NCI-H446 treated with DMSO at 0.1 percent for 48 hours (cell line): ENCODE results near the gene SAP25.
"Not testable (repeated sequence)": the region's sequence is repeated elsewhere in the genome, so short reads cannot be mapped to it uniquely, and the experiment has no call there.

ENCODE experiments used
- DNase-seq: peaks from one replicate; lab custom pipeline; 2025; lab: John Stamatoyannopoulos, UW

Gene SAP25

DNA sequence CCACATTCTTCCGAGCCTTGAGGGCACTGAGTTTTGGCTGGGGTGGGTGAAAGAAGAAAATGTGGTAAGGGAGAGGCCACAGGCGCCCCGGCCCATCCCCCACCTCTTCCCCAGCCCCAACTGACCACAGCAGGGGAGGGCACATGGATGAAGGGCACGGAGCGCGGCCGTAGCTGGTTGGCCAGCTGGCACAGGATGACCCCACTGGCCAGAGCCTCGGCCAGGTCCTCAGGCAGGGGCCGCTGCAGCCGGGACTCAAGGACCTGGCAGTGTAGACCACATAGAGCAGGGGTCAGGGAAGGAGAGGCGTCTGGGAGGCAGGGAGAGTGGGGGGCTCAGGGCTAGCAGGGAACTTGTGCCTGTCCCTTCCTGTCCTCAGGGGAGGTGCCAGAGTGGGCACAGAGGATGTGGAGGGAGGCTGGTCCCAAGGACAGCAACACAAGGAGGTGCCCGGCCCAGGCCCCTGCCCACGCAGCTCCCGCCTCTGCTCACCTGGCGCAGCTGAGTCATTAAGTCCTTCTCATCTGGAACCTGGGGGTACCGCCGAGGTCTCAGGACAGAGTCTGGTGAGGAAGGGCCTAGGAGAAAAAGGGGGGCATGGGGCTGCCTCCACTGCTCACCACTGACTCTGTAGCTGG is 2.2 kb upstream of the SAP25 start:
- DNase-seq: no peak

DNA sequence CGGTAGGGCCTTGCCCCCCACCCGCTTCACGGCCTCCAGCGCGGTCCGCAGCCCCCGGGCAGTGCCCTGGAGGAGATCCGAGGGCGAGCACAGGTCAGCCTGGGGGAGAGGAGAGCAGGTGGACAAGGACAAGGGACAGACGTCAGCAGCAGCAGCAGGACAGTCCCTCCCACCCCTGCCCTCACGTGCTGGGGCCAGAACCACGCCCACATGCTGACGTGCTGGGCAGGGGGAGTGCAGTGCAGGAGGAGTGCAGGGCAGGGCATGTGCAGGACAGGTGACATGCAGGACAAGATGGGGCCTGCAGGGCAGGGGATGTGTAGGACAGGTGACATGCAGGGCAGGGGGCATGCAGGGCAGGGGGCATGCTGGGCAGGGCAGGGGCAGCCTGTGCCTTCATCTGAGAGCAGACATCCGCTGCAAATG is 1.5 kb upstream of the SAP25 start:
- no peak for DNase-seq

DNA sequence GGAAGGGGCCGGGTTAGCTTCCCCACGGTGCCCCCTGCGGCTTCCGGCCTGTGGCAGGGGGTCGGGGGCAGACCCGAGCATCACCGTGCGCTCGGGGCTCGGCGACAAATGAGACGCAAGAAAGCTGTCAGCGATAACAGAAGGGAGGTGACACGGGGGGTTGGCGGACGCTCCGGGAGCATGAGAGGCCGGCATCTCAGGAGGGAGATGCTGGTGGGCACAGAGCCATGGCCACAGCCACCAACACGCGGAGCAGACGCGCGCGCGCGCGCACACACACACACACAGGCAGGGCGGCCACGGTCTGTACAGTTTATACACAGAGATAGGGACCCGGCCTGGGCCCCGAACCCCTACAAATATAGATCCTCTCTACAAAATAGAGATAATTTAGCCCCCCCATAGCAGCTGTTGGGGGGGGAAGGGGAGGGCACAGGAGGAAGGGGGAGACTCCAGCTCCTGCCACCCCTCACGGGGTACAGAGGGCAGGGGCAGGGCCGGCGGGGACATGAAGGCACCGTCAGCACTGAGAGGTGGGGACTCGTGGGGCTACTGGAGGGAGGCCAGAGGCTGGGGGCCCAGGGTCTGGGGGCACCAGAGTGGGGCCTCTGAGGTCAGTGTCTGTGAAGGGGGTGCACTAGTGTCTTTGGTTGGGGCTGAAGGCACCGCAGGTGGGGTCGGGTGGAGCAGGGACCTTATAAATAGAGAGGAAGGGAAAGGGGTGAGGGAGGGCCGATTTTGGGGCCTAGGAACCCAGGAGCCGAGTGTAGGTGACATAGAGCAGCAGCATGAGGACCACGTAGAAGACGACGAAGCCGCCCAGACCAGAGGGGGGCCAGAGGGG is 884 bp upstream of the SAP25 start:
- DNase-seq: no peak

DNA sequence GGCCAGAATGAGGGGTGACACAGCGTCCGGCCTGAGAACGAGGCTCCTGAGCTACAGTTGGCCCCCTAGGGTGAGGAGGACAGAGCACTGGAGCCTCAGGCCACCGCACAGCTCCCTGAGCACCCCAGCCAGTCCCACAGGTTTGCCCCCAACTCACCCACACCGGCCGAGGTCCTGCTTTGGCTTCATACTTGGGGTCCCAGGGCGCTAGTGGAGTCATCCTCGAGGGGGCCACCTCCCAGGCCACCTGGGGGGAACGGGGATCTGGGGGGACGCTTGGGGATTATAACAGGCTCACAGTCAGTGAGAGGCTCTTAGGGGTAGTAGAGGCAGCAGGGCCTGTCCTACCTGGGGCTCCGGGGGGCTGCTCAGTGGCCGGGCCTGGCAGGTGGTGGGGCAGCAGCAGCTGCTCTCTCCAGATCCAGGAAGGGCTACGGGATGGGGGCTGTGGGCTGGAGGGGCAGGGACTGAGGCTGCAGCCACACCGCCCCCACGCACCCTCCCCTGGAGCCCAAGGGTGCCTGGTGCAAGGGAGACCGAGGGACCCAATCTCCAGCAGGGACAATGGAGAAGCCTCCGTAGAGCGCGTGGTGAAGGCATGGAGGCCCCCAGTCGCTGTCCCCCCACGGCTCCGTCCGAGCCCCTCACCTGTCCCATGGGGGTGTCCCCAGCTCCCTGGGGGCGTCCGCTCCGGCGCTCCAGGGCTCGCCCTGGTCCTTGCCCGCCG is 588 bp downstream of the SAP25 start:
- DNase-seq: no peak

DNA sequence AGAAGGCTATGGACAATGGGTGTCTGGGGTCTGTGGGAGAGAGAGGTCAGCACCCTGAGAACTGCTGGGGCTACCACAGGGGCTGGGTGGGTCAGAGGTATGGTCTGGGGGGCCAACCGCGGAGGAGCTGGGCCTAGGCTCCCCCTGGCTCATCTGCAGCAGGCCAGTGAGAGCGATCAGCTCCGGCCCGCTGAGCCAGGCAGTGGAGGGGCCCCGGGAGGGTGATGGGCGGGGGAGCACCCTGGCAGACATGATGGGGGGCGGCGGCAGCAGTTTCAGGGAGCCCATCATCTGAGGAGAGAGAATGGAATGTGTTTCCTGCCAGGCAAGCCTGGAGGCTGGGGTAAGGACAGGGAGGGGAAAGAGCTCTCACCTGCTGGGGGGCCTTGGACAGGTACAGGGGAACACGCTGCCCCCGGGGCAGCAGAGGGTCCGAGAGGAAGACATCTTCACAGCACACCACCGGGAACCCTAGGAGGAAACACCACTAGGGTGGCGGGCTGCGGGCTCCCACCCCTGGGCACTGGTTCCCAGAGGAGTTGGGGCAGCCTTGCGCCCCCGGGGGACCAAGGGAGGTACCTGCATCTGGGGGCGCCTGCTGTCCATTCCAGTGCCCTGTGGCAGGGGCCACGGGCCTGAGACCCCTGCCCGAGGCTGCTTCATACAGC is 1.3 kb downstream of the SAP25 start:
- DNase-seq: no peak

DNA sequence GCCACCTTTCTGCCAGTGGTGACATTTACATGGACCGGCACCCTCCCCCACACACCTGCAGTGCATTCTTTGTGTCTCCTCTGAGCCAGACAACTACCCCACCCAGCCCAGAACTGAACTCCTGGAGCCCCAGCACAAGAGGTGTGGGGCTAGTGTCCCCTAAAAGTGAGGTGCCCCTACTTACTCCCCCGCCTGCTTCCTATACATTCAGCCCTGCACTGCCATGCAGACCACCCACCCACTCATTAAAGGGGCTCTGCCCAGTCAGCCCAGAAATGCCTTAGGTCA is 1.9 kb downstream of the SAP25 start:
- no peak for DNase-seq

DNA sequence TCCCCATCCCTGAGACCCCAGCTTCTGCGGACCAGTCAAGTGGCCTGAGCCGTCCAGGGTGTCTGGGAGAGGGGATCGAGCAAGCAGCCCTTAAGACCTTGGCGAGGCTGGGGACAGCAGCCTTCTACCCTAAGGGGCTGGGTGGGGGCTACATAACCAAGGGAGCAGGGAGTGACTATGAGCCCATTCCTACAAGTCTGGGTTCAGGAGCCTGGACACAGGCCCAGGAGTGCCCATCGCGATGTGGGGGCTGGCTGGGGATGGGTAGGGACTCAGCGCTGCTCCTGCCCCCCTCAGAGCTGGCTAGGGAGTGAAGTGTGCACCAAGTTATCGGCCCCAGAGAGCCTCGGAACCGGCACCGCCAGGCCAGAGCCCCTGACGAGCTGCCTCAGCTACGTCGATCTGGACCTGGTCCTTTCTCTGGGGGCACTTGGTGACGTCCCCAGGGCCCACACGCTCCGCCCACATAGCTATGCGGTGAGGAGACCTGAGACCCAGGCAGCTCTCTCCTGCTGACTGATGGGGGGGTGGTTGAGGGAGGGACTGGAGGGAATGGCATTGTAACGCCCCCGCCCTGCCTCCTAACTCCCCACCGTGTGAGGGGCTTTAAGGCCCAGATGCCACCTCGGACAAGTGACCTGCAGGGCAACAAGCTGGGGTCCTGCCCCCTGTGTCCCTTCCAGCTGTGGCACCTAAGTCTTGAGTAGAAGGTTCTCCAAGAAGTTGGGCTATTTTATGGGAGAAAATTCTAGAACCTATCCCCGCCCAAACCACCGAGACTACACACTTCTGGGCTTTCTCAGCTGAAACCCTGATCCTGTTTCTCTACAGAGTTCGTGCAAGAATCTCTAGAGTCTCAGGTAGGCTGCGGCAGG is 2.5 kb downstream of the SAP25 start:
- no peak for DNase-seq

DNA sequence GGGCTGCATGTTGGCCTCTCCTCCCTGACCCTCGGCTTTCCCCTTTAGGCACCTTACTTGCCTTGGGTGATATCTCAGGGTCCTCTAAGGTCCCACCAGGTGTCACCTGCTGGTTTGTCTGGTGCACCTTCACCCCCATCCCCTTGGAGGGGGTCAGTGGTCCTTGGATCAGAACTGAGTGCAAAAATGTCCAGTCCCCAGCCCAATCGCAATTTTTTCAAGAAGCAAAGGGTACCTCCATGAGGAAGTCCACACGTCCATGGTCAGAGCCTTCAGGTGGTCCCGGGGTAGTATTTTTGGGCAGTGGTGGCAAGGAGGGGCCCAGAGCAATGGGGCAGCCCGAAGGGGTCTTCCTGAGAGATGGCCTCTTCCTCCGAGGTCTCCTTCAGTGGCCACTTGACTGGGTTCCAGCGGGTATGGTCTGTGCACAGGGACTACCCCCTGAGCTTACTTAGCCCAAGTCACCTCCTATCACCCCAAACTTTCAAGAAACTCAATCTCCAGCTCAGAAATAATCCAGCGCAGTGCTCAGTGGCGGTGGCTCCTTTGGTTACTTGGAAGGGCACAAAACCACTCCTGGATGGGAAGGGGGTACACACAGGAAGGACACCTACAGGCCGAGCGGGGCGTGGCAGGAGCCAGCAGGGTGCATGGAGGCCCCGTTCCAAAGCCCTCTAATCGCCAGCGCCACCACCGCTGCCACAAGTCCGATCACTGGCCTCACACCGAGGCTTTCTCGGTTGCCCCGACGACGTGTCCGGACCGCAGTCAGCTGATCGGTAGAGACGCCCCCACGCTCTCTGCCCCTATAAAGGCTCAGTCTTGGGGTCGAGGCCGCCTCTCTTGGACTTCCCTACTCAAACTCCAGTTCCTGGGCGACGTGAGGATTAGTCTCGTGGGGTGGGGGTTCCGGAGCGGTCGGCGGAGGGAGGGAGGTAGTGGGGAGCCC is 4.5 kb downstream of the SAP25 start:
- no peak for DNase-seq

DNA sequence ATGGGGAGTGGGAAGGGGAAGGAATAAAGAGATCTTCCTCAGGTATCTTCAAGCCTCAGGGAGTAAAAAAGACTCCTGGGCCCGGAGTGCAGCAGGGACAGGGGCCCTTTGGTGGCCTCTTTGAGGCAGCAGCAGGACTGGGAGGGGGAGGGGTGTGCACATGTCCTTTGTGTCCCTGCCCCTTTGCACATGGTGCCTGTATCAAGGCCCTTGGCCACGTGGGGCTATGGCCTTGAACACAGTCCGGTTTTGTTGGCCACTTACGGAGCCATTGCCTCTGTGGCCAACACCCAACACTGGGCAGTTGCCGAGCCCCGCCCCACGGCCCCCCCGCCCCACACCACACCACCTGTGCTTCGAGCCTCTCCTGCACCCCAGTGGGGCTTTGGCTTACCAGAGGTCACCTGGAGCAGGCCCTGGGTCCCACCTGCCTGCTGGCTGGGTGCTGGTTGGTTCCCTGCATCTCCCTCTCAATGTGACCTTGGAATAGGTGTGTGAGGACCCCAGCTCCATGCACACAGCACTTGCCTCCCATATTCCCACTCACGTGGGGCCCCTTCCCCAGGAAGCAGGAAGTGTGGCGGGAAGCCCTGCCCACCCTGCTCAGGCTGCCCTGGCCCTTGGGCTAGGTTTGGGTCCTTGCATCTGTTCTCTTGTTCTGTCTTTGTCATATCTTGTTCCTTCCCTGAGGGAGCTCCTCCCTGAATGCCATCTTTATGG is 5.4 kb downstream of the SAP25 start:
- no peak for DNase-seq

DNA sequence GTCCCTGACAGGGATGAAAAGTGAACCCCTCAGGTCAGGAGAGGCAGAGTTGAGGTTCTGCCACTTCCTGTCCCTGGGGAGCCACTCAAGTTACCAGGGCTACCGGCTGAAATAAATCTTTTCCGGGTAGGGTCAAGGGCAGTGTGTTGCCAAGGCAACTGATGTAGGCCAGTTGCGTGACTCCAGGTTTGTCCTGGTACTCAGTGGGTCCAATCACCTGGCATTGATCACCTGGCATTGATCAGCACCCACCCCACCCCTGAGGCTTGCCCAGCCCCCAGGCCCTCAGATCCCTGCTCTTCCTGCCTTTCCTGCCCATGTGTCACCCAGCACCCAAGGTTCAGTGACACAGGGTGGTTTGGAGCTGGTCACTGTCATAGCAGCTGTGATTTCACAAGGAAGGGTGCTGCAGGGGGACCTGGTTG is 5.9 kb downstream of the SAP25 start:
- no peak for DNase-seq

DNA sequence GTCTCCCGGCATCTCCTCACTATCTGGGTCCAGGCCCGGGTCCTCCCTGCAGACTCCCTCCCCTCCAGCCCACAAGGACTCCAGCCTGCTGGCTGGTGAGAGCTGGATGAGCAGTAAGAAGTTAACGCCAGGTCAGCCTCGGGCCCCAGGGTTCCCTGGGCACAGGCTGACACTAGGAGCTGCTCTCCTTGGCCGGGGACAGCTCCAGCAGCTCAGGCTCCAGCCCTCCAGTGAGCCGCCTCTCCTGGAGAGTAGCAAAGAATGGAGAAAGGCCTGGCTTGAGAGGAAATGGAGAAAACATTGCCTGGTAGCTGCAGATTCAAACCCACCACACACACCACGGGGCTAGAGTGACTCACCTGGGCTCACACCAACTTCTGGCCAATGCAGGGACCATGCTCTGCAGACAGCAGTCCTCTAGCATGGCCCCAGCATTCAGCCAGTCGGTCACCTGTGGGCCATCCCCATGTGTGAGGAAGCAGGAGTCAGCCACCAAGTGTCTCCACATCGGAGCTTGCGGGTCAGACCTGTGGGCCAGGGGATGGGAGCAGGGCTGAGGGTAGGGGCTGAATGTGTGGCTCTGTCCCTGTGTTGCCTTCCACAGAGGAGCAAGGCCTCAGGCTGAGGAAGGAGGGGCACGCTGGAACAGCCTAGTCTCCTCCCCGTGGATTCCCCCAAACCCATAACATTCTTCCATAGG is 6.5 kb downstream of the SAP25 start:
- DNase-seq: no peak

DNA sequence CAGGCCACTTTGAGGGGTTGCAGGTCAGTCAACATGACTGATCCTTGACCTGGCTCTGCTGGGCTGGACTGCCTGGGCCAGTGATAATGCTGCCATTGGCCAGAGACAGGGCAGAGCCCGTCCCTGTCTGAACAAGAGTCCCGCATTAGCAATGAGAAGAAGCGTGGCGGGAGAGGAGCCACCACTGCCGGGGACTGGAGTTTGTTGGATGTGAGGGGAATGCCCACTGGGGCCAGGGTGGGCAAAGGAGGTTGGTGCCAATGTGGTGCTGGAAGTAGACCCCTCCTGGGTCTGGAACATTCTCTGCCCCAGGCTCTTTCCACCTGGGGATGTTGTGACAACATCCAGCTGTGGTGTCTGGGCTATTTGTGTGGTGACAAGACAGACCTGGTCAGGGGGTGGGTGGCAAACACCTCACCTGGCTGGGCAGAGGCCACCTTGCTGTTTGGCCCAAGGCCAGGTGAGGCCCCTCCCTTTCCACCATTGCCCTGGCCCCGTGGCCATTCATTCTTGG is 7.6 kb downstream of the SAP25 start:
- DNase-seq: no peak

DNA sequence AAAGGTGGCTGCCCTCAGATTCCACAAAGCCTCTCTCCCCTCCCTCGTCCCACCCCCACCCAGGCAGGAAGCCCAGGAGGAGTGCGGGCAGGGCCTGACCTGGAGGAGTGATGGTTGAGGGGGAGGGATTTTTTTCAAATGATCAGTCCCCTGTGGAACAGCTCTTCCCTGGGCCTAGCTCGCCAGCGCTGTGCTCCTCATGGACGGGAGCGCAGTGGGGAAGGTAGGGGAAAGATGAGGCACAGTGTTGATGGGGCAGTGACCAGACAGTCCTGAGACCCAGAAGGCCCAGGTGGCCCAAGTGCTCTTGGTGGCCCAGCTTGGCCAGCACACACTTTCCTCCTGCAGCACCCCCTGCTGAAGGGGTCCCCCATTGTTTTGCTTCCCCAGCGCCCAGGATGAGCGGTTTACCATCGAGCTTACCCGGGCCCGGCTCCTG is 8.5 kb downstream of the SAP25 start:
- DNase-seq: no peak

DNA sequence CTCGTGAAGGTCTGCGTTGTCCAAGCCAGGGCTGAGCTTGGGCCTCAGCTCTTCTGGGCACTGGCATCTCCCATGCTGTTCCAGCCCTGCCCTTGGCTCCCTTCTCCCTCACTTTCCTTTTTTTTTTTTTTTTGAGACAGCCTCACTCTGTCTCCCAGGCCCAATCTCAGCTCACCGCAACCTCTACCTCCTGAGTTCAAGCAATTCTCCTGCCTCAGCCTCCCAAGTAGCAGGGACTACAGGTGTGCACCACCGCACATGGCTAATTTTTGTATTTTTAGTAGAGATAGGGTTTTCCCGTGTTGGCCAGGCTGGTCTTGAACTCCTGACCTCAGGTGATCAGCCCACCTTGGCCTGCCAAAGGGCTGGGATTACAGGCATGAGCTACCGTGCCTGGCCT is 9.3 kb downstream of the SAP25 start:
- not testable (repeated sequence) for DNase-seq

DNA sequence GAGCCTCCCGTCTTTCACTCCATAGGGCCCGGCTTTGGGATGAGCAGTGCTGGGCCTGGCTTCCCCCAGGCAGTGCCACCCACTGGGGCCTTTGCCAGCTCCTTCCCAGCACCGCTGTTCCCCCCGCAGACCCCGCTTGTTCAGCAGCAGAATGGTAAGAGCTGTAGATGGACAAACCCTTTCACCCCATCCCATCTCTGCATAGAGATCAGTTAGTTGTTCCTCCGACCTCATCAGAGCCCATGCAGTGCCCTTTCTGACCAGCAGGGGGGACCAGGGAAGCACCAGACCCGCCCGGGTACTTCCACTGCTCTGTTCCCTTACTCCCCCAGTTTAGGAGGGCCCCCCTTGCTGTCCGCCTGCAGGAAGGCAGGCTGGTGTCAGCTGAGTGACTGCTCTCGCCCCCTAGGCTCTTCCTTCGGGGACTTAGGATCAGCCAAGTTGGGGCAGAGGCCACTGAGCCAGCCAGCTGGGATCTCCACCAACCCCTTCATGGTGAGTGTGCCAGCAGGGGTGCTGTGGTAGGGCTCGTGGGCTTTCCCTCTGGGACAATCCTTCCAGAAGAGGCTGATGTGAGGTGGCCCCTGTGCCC is 9.8 kb downstream of the SAP25 start:
- DNase-seq: no peak

DNA sequence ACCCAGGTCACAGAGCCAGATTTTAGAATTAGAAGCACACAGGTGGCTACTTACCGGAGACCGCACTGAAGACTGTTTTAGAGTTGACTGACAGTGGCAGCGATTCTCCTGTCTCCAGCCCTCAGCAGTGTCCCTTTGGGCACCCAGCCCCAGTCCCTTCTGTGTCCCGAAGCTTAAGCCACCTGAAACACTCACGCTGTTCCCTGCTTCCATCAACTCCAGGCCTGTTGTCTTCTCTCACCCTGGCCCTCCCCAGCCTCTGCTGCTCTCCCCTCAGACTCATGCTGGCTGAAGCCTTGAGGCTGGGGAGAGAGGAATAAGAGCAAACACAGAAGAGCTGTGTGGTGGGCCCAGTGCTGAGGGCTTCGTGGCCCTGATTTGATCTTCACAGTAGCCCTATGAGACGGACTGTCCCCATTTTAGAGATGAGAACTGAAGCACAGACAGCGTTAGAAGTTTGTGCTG is 10.6 kb downstream of the SAP25 start:
- no peak for DNase-seq

DNA sequence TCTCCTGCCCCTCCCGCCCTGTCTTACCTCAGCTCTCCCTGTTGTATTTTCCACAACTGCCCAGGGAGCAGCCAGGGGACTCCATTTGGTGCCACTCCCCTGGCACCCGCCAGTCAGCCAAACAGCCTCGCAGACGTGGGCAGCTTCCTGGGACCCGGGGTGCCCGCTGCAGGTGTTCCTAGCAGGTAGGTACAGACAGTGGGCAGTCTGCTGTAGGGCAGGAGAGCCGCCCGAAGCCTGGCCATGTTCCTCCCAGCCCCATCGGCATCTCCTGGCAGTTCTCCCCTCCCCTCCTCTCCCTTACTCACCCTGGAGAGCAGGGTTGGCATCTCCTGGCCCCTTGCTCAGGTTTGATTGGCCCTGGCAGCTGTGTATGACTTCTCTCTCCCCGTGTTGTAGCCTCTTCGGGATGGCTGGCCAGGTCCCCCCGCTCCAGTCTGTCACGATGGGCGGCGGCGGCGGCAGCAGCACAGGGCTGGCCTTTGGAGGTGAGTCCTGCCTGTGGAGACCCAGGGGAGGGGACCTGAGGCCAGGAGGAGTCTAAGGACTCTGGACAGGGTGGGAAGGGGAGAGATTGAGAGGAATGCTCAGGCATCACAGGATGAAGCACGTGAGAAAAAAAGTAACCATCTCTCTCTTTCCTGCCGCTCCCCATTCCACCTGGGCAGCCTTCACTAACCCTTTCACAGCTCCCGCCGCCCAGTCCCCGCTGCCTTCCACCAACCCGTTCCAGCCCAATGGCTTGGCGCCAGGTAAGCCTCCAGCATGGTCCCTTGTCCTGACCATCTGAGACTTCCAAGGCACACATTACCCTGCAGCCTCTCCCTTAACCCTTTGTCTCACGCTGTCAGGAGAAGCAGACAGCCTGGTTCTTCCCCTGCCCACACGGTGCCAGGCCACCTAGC is 11.3 kb downstream of the SAP25 start:
- DNase-seq: no peak
